HepG2 (cell line): ENCODE data around the gene RNASE7. TPM values are rescaled to one million over a fixed set of nuclear protein-coding genes. Genes with fewer than 3 reads are reported as not detected.

Experiments used
- CBFB ChIP-seq: sonication (generic); formaldehyde crosslinking; IDR thresholded peaks from 2 replicates; pipeline ENCODE4 v1.4.0; 2020; ENCODE audit warnings: missing genetic modification reagents
- DMAP1 ChIP-seq: IDR thresholded peaks from 2 replicates; pipeline ENCODE4 v1.6.1; 2016
- ELF1 ChIP-seq: sonication (generic); formaldehyde crosslinking; IDR thresholded peaks from 2 replicates; pipeline ENCODE4 v1.4.0; 2020; ENCODE audit warnings: missing genetic modification reagents
- FOXO1 ChIP-seq: sonication (generic); formaldehyde crosslinking; IDR thresholded peaks from 2 replicates; pipeline ENCODE4 v1.4.0; 2020; ENCODE audit warnings: missing genetic modification reagents
- FOXP4 ChIP-seq: sonication (generic); formaldehyde crosslinking; IDR thresholded peaks from 2 replicates; pipeline ENCODE4 v1.4.0; 2020; ENCODE audit warnings: missing genetic modification reagents
- KLF12 ChIP-seq: sonication (generic); formaldehyde crosslinking; IDR thresholded peaks from 2 replicates; pipeline ENCODE4 v1.4.0; 2020; ENCODE audit warnings: missing genetic modification reagents, borderline replicate concordance
- MXI1 ChIP-seq: IDR thresholded peaks from 3 replicates; pipeline ENCODE4 v1.6.1; 2012; ENCODE audit warnings: low read depth, low read length, inconsistent platforms, borderline replicate concordance
- NR1H2 ChIP-seq: sonication (generic); formaldehyde crosslinking; IDR thresholded peaks from 2 replicates; pipeline ENCODE4 v1.8.1; 2022; ENCODE audit warnings: low read depth, missing genetic modification reagents, borderline replicate concordance
- POLR2AphosphoS5 ChIP-seq: IDR thresholded peaks from 2 replicates; pipeline ENCODE4 v1.6.1; 2012; ENCODE audit warnings: low read depth, low read length
- RARA ChIP-seq: IDR thresholded peaks from 2 replicates; pipeline ENCODE4 v1.6.1; 2016; ENCODE audit warnings: missing genetic modification reagents, missing compliant biosample characterization
- RFXANK ChIP-seq: IDR thresholded peaks from 2 replicates; pipeline ENCODE4 v1.6.1; 2016
- ZBTB21 ChIP-seq: sonication (generic); formaldehyde crosslinking; IDR thresholded peaks from 2 replicates; pipeline ENCODE4 v1.4.0; 2020; ENCODE audit warnings: missing genetic modification reagents
- ZNF17 ChIP-seq: sonication (generic); formaldehyde crosslinking; IDR thresholded peaks from 2 replicates; pipeline ENCODE4 v1.5.0; 2020; ENCODE audit warnings: mild to moderate bottlenecking, missing genetic modification reagents
- ZNF205 ChIP-seq: IDR thresholded peaks from 2 replicates; pipeline ENCODE4 v1.6.1; 2018; ENCODE audit warnings: missing biosample characterization, missing genetic modification reagents
- ZNF207 ChIP-seq: fragments of 450-650 bp; IDR thresholded peaks from 2 replicates; pipeline ENCODE4 v1.6.1; 2016; ENCODE audit warnings: antibody characterized with exemption, borderline replicate concordance
- ZNF274 ChIP-seq: sonication (generic); formaldehyde crosslinking; IDR thresholded peaks from 2 replicates; pipeline ENCODE4 v1.5.1; 2020; ENCODE audit warnings: mild to moderate bottlenecking, missing genetic modification reagents
- ZNF33B ChIP-seq: sonication (generic); formaldehyde crosslinking; IDR thresholded peaks from 2 replicates; pipeline ENCODE4 v1.5.1; 2020; ENCODE audit warnings: mild to moderate bottlenecking, missing genetic modification reagents
- ZNF468 ChIP-seq: sonication (generic); formaldehyde crosslinking; IDR thresholded peaks from 2 replicates; pipeline ENCODE4 v1.8.0; 2022; ENCODE audit warnings: mild to moderate bottlenecking, moderate library complexity, missing genetic modification reagents
- ZNF589 ChIP-seq: sonication (generic); formaldehyde crosslinking; conservative IDR thresholded peaks from 2 replicates; pipeline ENCODE4 v1.8.0; 2022; ENCODE audit warnings: mild to moderate bottlenecking, moderate library complexity, missing genetic modification reagents
- ZNF878 ChIP-seq: sonication (generic); formaldehyde crosslinking; IDR thresholded peaks from 2 replicates; pipeline ENCODE4 v1.8.1; 2023; ENCODE audit warnings: mild to moderate bottlenecking, missing genetic modification reagents, moderate library complexity
- ZSCAN30 ChIP-seq: sonication (generic); formaldehyde crosslinking; IDR thresholded peaks from 2 replicates; pipeline ENCODE4 v1.5.0; 2020; ENCODE audit warnings: mild to moderate bottlenecking, missing genetic modification reagents
- polyA plus RNA-seq, 8 experiments: library from polyadenylated mRNA; depleted of rRNA in 3 of 8; stranded (reverse) in 7 of 8; unstranded in 1 of 8; fragments of >200 nt; fragmentation: Illumina TruSeq in 4 of 8; extraction: Trizol in 4 of 8; gene quantifications; 2 replicates each; pipeline versions ENCODE4 v1.2.1 to v1.2.3, GENCODE V29; 2011 to 2016; ENCODE audit warnings: low read depth in 4 of 8, missing spikeins in 1 of 8, mixed read lengths in 1 of 8; ENCODE audit not compliant: insufficient read depth in 1 of 8
- total RNA-seq, 5 experiments: library from RNA; depleted of rRNA; stranded (reverse); fragments of >200 nt; fragmentation: Illumina TruSeq; extraction: Trizol; gene quantifications; 2 replicates each; pipeline ENCODE4 v1.2.3, GENCODE V29; 2016; ENCODE audit warnings: low read depth in 1 of 5
- TF ChIP-seq, protein P1 (sequence below): sonication (generic); formaldehyde crosslinking; IDR thresholded peaks from 2 replicates; pipeline ENCODE4 v1.4.0; 2020; ENCODE audit warnings: missing genetic modification reagents, borderline replicate concordance
- TF ChIP-seq, protein P2 (sequence below): sonication (generic); IDR thresholded peaks from 2 replicates; pipeline ENCODE4 v1.6.1; 2016; ENCODE audit warnings: low read depth, borderline replicate concordance
- TF ChIP-seq, protein P3 (sequence below): IDR thresholded peaks from 2 replicates; pipeline ENCODE4 v1.6.1; 2016

RNASE7 gene
- total and polyA plus RNA-seq, 2 of the 13 experiments (the other 11 are each of a cell fraction or from before 2014, with no cell fraction given), result 0.04 TPM; not detected in 1

- TF ChIP-seq, protein P1, sequence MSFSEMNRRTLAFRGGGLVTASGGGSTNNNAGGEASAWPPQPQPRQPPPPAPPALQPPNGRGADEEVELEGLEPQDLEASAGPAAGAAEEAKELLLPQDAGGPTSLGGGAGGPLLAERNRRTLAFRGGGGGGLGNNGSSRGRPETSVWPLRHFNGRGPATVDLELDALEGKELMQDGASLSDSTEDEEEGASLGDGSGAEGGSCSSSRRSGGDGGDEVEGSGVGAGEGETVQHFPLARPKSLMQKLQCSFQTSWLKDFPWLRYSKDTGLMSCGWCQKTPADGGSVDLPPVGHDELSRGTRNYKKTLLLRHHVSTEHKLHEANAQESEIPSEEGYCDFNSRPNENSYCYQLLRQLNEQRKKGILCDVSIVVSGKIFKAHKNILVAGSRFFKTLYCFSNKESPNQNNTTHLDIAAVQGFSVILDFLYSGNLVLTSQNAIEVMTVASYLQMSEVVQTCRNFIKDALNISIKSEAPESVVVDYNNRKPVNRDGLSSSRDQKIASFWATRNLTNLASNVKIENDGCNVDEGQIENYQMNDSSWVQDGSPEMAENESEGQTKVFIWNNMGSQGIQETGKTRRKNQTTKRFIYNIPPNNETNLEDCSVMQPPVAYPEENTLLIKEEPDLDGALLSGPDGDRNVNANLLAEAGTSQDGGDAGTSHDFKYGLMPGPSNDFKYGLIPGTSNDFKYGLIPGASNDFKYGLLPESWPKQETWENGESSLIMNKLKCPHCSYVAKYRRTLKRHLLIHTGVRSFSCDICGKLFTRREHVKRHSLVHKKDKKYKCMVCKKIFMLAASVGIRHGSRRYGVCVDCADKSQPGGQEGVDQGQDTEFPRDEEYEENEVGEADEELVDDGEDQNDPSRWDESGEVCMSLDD (CRISPR knock-in tag), result peak; percentile 35; the same call in 1 of the 2 replicates
- TF ChIP-seq, protein P2, sequence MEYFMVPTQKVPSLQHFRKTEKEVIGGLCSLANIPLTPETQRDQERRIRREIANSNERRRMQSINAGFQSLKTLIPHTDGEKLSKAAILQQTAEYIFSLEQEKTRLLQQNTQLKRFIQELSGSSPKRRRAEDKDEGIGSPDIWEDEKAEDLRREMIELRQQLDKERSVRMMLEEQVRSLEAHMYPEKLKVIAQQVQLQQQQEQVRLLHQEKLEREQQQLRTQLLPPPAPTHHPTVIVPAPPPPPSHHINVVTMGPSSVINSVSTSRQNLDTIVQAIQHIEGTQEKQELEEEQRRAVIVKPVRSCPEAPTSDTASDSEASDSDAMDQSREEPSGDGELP, result peak; percentile 55; the same call in 1 of the 2 replicates
- TF ChIP-seq FOXO1 (peak; percentile 60; the same call in 1 of the 2 replicates), FOXP4 (no peak), ZNF589 (CRISPR knock-in tag) (peak; percentile 24; the same call in 1 of the 2 replicates), ZNF878 (CRISPR knock-in tag) (no peak), RARA (CRISPR knock-in tag) (peak; percentile 64), NR1H2 (peak; percentile 42; the same call in 1 of the 2 replicates), DMAP1 (CRISPR knock-in tag) (peak; percentile 80), MXI1 (0 out of 3 replicates have a peak, but pooled peaks have one; percentile 6), ZBTB21 (CRISPR knock-in tag) (no peak), CBFB (0 out of 2 replicates have a peak, but pooled peaks have one; percentile 79), ZNF468 (CRISPR knock-in tag) (no peak; the same call in 1 of the 2 replicates), KLF12 (CRISPR knock-in tag) (peak; percentile 78), ZNF274 (0 out of 2 replicates have a peak, but pooled peaks have one; percentile 16), POLR2AphosphoS5 (peak; percentile 73), ZNF205 (CRISPR knock-in tag) (0 out of 2 replicates have a peak, but pooled peaks have one; percentile 32), ZSCAN30 (0 out of 2 replicates have a peak, but pooled peaks have one; percentile 76), ZNF33B (CRISPR knock-in tag) (no peak), RFXANK (CRISPR knock-in tag) (no peak), ZNF207 (no peak), ZNF17 (CRISPR knock-in tag) (0 out of 2 replicates have a peak, but pooled peaks have one; percentile 37), ELF1 (CRISPR knock-in tag) (peak; percentile 28; the same call in 1 of the 2 replicates)
- TF ChIP-seq, protein P3, sequence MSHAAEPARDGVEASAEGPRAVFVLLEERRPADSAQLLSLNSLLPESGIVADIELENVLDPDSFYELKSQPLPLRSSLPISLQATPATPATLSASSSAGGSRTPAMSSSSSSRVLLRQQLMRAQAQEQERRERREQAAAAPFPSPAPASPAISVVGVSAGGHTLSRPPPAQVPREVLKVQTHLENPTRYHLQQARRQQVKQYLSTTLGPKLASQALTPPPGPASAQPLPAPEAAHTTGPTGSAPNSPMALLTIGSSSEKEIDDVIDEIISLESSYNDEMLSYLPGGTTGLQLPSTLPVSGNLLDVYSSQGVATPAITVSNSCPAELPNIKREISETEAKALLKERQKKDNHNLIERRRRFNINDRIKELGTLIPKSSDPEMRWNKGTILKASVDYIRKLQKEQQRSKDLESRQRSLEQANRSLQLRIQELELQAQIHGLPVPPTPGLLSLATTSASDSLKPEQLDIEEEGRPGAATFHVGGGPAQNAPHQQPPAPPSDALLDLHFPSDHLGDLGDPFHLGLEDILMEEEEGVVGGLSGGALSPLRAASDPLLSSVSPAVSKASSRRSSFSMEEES, result no peak; the same call in 1 of the 2 replicates
These were observed 17.4 kb upstream of the RNASE7 start, which contains the start of gene NDRG2 (continued) for GRCh38 chr14:21024585-21025370.
